Measurements from ENCODE around the gene MRPS2. TPM values are rescaled to one million over a fixed set of nuclear protein-coding genes. Genes with fewer than 3 reads are reported as not detected.

Gene MRPS2
- total RNA-seq, 8 experiments from 2014 or later: 25.0 to 96.4 (median 37.9) TPM

DNA sequence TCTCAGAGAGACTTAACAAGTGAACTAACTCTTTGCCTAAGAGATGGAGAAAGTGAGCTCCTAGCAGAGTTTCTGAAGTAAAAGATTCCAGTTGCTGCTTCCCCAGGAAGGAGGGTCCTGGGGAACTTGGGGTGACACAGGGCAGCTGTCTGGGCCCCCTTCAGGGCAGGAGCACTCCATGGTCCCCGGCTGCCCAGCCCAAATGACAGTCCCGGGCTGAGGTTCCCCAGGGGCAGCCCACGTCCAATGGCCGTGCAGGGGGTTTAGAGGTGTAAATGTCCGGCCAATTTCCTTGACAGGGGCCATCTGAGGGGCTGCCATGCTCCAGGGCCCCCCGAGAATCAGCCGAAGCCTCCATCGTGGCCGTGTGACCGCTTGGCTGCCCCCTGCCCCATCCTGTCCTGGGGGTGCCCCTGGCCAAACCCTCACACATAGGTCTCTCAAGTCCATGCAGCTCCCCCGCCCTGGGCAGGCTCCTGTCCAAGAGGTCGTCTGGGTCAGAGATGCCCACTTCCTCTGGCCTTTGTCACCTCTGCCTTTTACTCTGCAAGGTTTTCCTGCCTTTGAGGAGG lies 26.4 kb upstream of the MRPS2 start:
- no peak overlapping the region for H3K4me3 ChIP-seq
- no peak for ATAC-seq (replicated peaks in 6 of 8)
- in situ Hi-C loops (cut with MboI; ENCODE audit: low pct_unique_long_range_greater_than_20kb in 2 of 9, low sequenced_read_pairs in 9 of 9, unreplicated experiment in 9 of 9): no loop called here
- peaks cover 19 to 20% of the 10 kb centered on the region in 2 donors for H3K4me1 ChIP-seq (replicated peaks in 1 of 2)
- WGBS, 10 experiments: 80 to 100% (median 92%) methylated on average over 1 to 9 of the region's 12 CpGs; no CpG with 5 or more reads in 7 of the 10 experiments
- no peak overlapping the region for H3K27ac ChIP-seq

DNA sequence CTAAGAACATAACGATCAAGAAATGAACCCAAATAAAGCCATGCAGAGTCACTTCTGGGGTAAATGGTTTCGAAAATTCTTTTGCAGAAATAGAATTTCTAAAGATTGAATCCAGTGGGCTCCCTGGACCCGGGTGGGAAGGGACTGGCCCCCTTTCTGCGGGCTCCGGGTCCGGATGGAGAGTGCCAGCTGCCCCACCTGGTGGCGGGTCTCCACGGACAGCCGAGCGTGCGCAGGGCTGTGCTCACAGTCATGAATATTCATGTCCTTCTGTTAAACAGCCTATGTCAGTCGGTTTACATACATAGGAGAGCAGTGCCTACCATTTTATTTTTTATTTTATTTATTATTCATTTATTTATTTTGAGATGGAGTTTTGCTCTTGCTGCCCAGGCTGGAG lies 25.6 kb upstream of the MRPS2 start:
- WGBS, 10 experiments: 0 to 87% (median 28%) methylated on average over 1 to 9 of the region's 12 CpGs; no CpG with 5 or more reads in 1 of the 10 experiments
- in situ Hi-C loops (cut with MboI; ENCODE audit: low pct_unique_long_range_greater_than_20kb in 2 of 9, low sequenced_read_pairs in 9 of 9, unreplicated experiment in 9 of 9): no loop called here
- ATAC-seq (replicated peaks in 6 of 8): peak; percentile 13 to 82 (median 66)
- Histone ChIP-seq H3K4me3 (no peak overlapping the region), H3K27ac (no peak overlapping the region), H3K4me1 (replicated peaks in 1 of 2) (peaks cover 17 to 20% of the 10 kb centered on the region in 2 donors)

DNA sequence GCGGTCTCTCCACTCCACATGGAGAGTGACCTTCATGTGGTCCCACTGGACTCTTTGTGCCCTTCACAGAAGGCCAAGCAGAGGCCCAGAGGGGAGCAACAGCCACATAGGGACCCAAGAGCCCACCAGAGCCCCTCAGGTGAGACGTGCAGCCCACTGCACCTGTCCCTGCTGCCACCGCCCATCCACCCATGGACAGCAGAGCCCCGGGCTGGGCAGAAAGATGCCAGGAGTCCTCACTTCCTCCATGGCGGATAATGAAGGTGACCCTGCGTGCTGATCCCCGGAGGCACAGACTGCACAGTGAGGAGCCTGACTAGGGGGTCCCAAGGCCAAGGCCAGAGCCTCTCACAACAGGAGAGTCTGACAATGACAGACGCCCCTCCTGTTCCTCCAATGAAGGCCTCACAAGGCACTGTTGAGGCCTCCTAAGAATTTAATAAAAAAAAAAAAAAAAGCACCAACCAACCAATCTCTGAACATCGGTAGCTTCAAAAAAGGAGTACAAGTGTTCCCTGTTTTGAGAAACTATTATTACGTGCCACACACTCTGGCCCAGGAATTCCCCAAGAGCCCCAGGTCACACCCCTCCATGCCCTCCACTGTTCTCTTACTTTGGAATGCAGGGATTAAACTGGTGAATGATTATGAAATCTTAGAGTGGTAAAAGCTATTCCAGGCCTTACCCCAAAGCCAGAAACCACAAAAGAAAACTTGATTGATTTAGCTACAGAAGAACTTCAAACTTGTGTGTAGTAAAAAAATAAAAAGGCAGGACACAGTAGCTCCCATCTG lies 23.7 kb upstream of the MRPS2 start:
- 80 to 100% (median 93%) methylated on average over 1 to 7 of the region's 10 CpGs; no CpG with 5 or more reads in 6 of the 10 experiments for WGBS, 10 experiments
- ATAC-seq (replicated peaks in 6 of 8): no peak
- H3K4me1 ChIP-seq (replicated peaks in 1 of 2): peaks cover 19 to 21% of the 10 kb centered on the region in 2 donors
- no peak overlapping the region for H3K27ac ChIP-seq
- no peak overlapping the region for H3K4me3 ChIP-seq
- in situ Hi-C loops (cut with MboI; ENCODE audit: low pct_unique_long_range_greater_than_20kb in 2 of 9, low sequenced_read_pairs in 9 of 9, unreplicated experiment in 9 of 9): no loop called here

DNA sequence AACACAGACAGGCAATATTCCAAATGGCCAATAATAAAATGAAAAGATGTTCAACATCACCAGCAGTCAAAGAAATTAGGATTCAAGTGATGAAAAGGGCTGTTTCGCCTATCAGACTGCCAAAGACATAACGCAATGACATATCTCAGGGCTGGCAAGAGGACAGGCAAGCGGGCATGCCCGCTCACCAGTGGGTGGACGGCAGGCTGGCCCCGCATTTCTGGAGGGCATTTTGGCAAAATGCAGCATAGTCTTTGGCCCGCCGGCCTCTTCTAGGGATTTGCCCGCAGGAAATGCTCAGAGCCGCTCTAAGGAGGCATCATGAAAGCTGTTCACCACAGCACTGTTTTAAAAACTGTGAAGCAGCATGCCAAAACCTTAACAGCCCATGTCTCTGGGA lies 22.3 kb upstream of the MRPS2 start:
- WGBS, 10 experiments: 16 to 98% (median 89%) methylated on average over 4 to 10 of the region's 10 CpGs; no CpG with 5 or more reads in 3 of the 10 experiments
- in situ Hi-C loops (cut with MboI; ENCODE audit: low pct_unique_long_range_greater_than_20kb in 2 of 9, low sequenced_read_pairs in 9 of 9, unreplicated experiment in 9 of 9): no loop called here
- Histone ChIP-seq H3K4me3 (peak overlapping the region in 1 of 5 donors; percentile 87), H3K27ac (no peak overlapping the region), H3K4me1 (replicated peaks in 1 of 2) (peaks cover 12 to 14% of the 10 kb centered on the region in 2 donors)
- ATAC-seq (replicated peaks in 6 of 8): no peak

DNA sequence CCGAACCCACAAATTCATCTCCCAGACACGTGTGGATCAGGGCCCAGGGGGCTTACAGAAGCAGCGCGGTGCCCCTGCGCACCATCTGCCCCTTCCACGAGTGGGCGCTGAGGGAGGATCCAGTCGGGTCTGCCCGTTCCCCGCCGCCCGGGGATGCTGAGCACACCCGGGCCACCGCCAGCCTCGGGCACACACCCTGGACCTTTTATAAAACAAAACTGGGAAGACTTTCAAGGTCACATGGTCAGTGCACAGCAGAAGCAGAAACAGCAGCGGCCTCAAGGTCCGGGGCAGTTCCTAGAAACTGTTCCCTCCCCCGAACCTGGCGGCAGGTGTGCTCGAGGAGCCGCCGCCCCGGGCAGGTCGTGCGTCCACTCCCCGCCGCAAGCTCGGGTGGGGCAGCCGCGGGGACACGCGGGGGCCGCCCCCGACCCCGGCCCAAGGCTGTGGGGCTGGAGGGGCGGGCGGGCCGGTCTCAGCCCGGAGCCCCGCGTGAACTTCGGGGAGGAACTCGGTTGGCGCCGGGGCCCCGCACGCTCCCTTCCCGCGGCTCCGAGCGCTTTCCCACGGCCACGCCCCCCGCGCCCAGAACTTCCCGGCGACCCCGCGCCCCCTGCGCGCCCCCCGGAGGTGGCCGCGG lies 21.5 kb upstream of the MRPS2 start:
- WGBS, 10 experiments: 0 to 40% (median 7%) methylated on average over 1 to 6 of the region's 64 CpGs; no CpG with 5 or more reads in 3 of the 10 experiments
- peak; percentile 29 to 63 (median 39) for ATAC-seq (replicated peaks in 6 of 8)
- Histone ChIP-seq H3K4me1 (replicated peaks in 1 of 2) (peaks cover 12 to 14% of the 10 kb centered on the region in 2 donors), H3K27ac (peak overlapping the region in 1 of 2 donors; percentile 77), H3K4me3 (peak overlapping the region; percentile 57 to 87 (median 73))
- in situ Hi-C loops (cut with MboI; ENCODE audit: low pct_unique_long_range_greater_than_20kb in 2 of 9, low sequenced_read_pairs in 9 of 9, unreplicated experiment in 9 of 9): no loop called here

DNA sequence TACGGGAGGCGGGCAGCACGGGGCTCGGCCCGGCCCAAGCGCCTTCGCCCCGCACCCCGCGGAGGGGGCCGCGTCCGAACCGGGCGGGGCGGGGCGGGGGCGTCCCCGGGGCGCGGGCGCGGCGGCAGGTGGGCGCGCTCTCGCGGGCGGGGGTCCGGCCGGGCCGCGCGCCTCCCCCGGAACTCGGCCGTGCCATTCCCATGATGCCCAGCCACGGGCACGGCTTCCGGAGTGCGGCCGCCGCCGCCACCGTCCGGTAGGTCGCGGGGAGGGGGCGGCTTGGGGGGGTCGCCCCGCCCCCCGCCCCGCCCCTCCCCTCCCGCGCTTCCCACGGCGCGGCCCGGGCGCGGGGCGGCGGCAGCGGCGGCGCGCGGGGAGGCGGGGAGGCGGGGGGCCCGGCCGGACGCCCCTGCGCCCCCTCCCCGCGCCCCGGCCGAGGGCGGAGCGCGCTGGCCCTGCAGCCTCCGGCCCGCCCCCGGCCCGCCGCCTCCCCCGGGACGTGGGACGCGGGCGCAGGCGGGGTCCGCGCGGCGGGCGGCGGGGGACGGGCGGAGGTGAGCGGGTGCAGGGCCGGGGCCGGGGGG lies 20.9 kb upstream of the MRPS2 start, which contains the start of gene PPP1R26:
PPP1R26 (plus strand) TSS at position 314 of the 584 bp plus-strand sequence. CDS start 4,729 bp downstream, outside the sequence.
- WGBS, 10 experiments: no CpG with 5 or more reads among the region's 103 CpGs
- peak within 1 kb of the TSS in 1 of 2 donors; percentile 77 for H3K27ac ChIP-seq
- in situ Hi-C loops (cut with MboI; ENCODE audit: low pct_unique_long_range_greater_than_20kb in 2 of 9, low sequenced_read_pairs in 9 of 9, unreplicated experiment in 9 of 9): no loop called here
- peak; percentile 3 to 68 (median 48) for ATAC-seq (replicated peaks in 6 of 8)
- H3K4me3 ChIP-seq: peak within 1 kb of the TSS; percentile 57 to 87 (median 73)
- peaks cover 11 to 12% of the 10 kb centered on the region in 2 donors for H3K4me1 ChIP-seq (replicated peaks in 1 of 2)

DNA sequence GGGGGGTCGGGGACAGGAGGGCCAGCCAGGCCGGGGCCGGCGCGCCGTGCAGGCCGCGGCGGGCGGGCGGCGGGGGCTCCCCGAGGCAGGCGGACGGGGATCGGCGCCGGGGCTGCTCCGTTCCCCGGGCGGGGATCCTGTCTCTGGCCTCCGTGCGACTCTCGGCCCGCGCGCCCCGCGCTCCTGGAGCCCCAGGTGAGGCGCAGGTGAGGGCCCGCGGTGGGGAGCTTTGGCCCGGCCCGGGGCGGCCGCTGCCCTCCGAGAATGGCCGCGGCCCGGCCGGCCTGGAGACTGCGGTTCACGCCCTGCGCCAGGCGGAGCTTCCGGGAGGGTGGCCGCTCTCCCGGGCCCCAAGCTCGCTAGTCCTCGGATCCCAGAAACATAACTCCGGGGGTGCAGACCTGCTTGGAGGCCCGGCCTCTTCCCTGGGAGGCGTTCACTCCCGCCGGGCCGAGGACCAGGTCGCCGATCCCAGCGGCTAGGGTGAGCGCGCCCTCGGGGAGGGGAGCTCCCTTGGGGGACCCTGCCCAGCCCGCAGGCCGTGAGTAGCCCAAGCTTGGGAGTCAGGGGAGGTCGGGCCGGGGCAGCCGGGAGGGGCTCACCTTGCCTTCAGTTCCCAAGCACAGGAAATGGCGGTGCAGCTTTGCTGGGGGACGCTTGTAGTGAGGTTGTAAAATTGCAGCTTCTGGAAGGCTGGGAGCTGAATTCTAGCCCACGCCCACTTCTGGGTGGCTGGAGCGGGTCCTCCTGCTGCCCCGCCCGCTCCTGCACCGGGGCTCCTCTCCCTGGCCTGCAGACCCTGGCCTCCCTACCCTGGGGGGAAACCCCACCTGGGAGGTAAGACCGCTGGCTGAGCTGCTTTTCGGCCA lies 20.2 kb upstream of the MRPS2 start:
- peaks cover 6 to 8% of the 10 kb centered on the region in 2 donors for H3K4me1 ChIP-seq (replicated peaks in 1 of 2)
- H3K4me3 ChIP-seq: peak overlapping the region; percentile 57 to 87 (median 73)
- peak; percentile 41 to 78 (median 52) for ATAC-seq (replicated peaks in 6 of 8)
- 0% methylated on average over 1 to 10 of the region's 76 CpGs; no CpG with 5 or more reads in 5 of the 10 experiments for WGBS, 10 experiments
- H3K27ac ChIP-seq: peak overlapping the region in 1 of 2 donors; percentile 77
- in situ Hi-C loops (cut with MboI; ENCODE audit: low pct_unique_long_range_greater_than_20kb in 2 of 9, low sequenced_read_pairs in 9 of 9, unreplicated experiment in 9 of 9): no loop called here

DNA sequence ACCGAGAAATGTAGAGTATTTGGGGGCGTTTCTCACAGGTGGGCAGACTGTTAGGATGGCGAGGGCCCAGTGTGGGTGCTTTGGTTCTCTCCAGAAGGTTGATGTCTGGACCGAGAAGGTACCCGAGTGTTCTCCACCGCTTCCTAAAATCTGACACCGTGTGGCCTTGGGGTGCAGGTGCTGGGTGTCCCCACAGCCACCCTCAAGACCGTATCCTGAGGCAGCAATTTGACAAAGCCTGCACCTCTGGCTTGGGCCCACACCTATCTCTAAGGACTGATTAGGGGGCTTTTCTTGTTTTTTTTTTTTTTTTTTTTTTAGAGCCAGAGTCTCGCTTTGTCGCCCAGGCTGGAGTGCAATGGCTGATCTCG lies 19.6 kb upstream of the MRPS2 start:
- in situ Hi-C loops (cut with MboI; ENCODE audit: low pct_unique_long_range_greater_than_20kb in 2 of 9, low sequenced_read_pairs in 9 of 9, unreplicated experiment in 9 of 9): no loop called here
- H3K4me3 ChIP-seq: peak overlapping the region; percentile 57 to 87 (median 73)
- H3K4me1 ChIP-seq (replicated peaks in 1 of 2): peaks cover 6 to 8% of the 10 kb centered on the region in 2 donors
- peak in 2 of 8 experiments; percentile 1 to 6 for ATAC-seq (replicated peaks in 6 of 8)
- WGBS, 10 experiments: 5 to 50% (median 13%) methylated on average over 3 to 6 of the region's 11 CpGs; no CpG with 5 or more reads in 6 of the 10 experiments
- peak overlapping the region in 1 of 2 donors; percentile 77 for H3K27ac ChIP-seq

DNA sequence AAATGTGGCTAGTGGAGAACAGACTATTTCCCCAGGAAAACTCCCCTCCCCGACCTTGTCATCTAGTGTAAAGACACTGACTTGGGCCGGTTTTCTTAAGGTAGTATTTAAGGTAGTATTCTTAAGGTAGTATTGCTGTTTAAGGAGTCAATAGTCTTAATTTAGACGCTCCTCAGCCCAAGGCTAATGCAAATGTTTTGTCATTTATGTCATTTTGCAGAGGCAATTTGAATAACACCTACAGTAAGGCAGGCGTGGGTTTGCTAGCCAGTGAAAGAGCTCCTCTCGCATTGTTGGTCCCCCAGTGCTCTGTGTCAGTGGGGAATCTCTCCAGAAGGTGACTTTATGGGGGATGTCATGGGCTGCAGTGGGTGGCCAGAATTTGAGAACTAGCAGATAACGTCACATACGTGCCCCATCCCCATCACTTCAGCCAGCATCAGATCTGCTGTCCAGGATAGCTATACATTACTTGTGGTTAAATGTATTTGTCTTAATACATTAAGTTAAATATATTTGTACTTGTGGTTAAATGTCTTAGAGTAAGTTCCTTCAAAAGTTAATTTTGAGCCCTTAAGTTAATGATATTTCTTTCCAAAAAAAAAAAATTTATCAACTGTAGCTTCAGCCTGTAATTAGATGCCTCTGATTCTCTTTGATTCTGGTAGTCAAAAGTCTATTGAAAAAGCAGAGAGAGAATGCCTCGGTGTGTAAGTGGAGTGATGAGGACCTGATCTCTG lies 18.3 kb upstream of the MRPS2 start:
- in situ Hi-C loops (cut with MboI; ENCODE audit: low pct_unique_long_range_greater_than_20kb in 2 of 9, low sequenced_read_pairs in 9 of 9, unreplicated experiment in 9 of 9): no loop called here
- 69 to 100% (median 80%) methylated on average over 1 to 7 of the region's 8 CpGs; no CpG with 5 or more reads in 1 of the 10 experiments for WGBS, 10 experiments

DNA sequence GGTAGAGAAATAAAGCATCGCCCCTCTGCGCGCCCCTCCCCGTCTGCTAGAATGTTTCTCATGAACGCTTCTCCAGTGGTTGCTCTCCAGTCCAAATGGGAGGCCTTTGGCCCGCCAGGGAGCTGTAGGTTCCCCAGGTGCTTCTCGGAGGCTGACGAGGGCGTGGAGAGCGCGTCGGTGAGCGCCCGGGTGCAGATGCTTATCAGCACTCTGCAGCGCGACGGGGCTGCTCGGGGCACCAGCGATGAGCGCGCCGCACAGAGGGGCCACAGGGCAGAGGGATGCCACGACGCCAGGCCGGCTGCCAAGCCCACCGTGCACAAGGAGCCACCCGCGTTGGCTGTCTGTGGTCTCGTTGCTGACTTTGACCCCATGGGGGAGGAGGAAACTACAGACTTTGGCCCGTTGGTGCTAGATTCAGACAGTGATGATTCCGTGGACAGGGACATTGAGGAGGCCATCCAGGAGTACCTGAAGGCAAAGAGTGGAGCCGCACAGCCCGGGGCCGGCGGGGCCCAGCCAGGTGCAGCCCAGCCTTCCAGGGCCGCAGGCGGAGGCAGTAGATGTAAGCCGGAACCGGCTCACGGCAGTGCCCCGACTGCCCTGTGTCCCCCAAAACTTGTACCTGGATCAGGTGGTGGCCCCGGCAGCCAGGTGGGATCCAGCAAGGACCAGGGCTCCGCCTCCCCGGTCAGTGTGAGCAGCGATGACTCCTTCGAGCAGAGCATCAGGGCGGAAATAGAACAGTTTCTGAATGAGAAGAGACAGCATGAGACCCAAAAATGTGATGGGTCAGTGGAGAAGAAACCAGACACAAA lies 15.8 kb upstream of the MRPS2 start:
- H3K4me3 ChIP-seq: no peak overlapping the region
- WGBS, 10 experiments: 82 to 100% (median 100%) methylated on average over 2 to 30 of the region's 47 CpGs; no CpG with 5 or more reads in 3 of the 10 experiments
- no peak for ATAC-seq (replicated peaks in 6 of 8)
- no peak overlapping the region for H3K27ac ChIP-seq
- peaks cover 6 to 8% of the 10 kb centered on the region in 2 donors for H3K4me1 ChIP-seq (replicated peaks in 1 of 2)
- in situ Hi-C loops (cut with MboI; ENCODE audit: low pct_unique_long_range_greater_than_20kb in 2 of 9, low sequenced_read_pairs in 9 of 9, unreplicated experiment in 9 of 9): no loop called here

More for the DNA sequence above, 18.3 kb upstream of the MRPS2 start:
- Histone ChIP-seq H3K4me3 (no peak overlapping the region), H3K27ac (no peak overlapping the region), H3K4me1 (replicated peaks in 1 of 2) (peaks cover 6 to 8% of the 10 kb centered on the region in 2 donors)
- no peak for ATAC-seq (replicated peaks in 6 of 8)

DNA sequence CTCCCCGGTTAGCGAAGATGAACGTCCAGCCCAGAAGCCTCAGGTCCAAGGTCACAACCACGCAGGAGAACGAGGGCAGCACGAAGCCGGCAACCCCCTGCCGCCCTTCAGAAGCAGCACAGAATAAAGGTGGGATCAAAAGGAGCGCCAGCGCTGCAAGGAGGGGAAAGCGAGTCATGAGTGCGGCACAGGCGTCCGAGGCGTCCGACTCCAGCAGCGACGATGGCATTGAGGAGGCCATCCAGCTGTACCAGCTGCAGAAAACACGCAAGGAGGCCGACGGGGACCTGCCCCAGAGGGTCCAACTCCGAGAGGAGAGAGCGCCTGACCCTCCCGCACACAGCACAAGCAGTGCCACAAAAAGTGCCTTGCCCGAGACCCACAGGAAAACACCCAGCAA lies 15.1 kb upstream of the MRPS2 start:
- Histone ChIP-seq H3K4me1 (replicated peaks in 1 of 2) (peaks cover 6 to 8% of the 10 kb centered on the region in 2 donors), H3K4me3 (no peak overlapping the region), H3K27ac (no peak overlapping the region)
- ATAC-seq (replicated peaks in 6 of 8): no peak
- 86 to 99% (median 93%) methylated on average over 2 to 16 of the region's 25 CpGs; no CpG with 5 or more reads in 6 of the 10 experiments for WGBS, 10 experiments
- in situ Hi-C loops (cut with MboI; ENCODE audit: low pct_unique_long_range_greater_than_20kb in 2 of 9, low sequenced_read_pairs in 9 of 9, unreplicated experiment in 9 of 9): no loop called here

Measured in motor neuron (in vitro differentiated cells).